HepG2 (cell line): ENCODE results near the gene NT5M. TPM values are rescaled to one million over a fixed set of nuclear protein-coding genes. Genes with fewer than 3 reads are reported as not detected.

Experiments
- ATAC-seq: fragments of 200-7000 bp; cut with Tn5 transposase; 3 replicates; pipeline ENCODE4 v1.9.1; 2020; ENCODE audit warnings: mild to moderate bottlenecking, moderate library complexity
- BruUV-seq: library from RNA; stranded (reverse); fragments of 400-500 nt; replicated peaks from 2 replicates; lab custom pipeline; 2021; lab: Mats Ljungman, UMichigan
- CTCF ChIA-PET: fragments of 300-600 bp; formaldehyde crosslinking; extraction: SDS; loops from one replicate; lab custom pipeline; 2021; ENCODE audit warnings: low total read pairs, inconsistent platforms, low intra/inter-chr PET ratio; lab: Yijun Ruan, JAX
- POLR2A ChIA-PET: fragments of 350-600 bp; sonication (Branson Sonifier 250); formaldehyde crosslinking; loops from one replicate; lab custom pipeline; 2020; ENCODE audit warnings: antibody characterized with exemption, inconsistent platforms; lab: Yijun Ruan, JAX
- DNase-seq: peaks from one replicate; pipeline ENCODE4 v3.0.0-alpha.2; 2015; ENCODE audit warnings: low spot score
- FAIRE-seq: peaks from 3 replicates; lab custom pipeline; 2011; peaks lifted over from hg19 to GRCh38; lab: Jason Lieb, UNC
- H2AFZ ChIP-seq: one replicate; pipeline ENCODE4 v1.6.1; 2011; ENCODE audit warnings: low read length, inconsistent platforms
- H3K27ac ChIP-seq: fragments of 300-600 bp; 3 replicates; pipeline ENCODE4 v1.8.0; 2011; ENCODE audit warnings: mixed run types, mild to moderate bottlenecking, mixed read lengths, low read length, inconsistent platforms; ENCODE audit not compliant: insufficient read depth; ENCODE audit errors: extremely low read length
- H3K27me3 ChIP-seq, 2 experiments: fragments of 200-600 bp in 1 of 2; 2 replicates in 1 of 2; 3 replicates in 1 of 2; pipeline versions ENCODE4 v1.6.0 to v1.8.0; 2011; ENCODE audit warnings: low read length in 2 of 2, mild to moderate bottlenecking in 2 of 2, moderate library complexity in 2 of 2, inconsistent platforms in 1 of 2; ENCODE audit not compliant: insufficient read depth in 2 of 2, control insufficient read depth in 1 of 2
- H3K36me3 ChIP-seq, 2 experiments: fragments of 200-600 bp in 1 of 2; replicated peaks in 1 of 2; 2 replicates in 1 of 2; 3 replicates in 1 of 2; pipeline versions ENCODE4 v1.5.1 to v1.8.0; 2011; ENCODE audit warnings: low read length in 2 of 2, inconsistent platforms in 1 of 2; ENCODE audit not compliant: insufficient read depth in 2 of 2, control insufficient read depth in 1 of 2
- H3K4me1 ChIP-seq: 2 replicates; pipeline ENCODE4 v1.5.1; 2012; ENCODE audit warnings: low read length, inconsistent platforms; ENCODE audit not compliant: insufficient read depth
- H3K4me2 ChIP-seq: 2 replicates; pipeline ENCODE4 v1.6.0; 2011; ENCODE audit warnings: low read depth, low read length, inconsistent platforms
- H3K4me3 ChIP-seq, 3 experiments: fragments of 200-600 bp in 1 of 3; sonication (generic), shearing (Covaris generic) in 1 of 3; replicated peaks in 1 of 3; 2 replicates each; pipeline ENCODE4 v1.5.1; 2011 to 2016; ENCODE audit warnings: low read length in 3 of 3, inconsistent platforms in 2 of 3, low read depth in 2 of 3, mild to moderate bottlenecking in 2 of 3, control low read depth in 1 of 3, mixed read lengths in 1 of 3; ENCODE audit not compliant: insufficient read depth in 1 of 3
- H3K79me2 ChIP-seq: one replicate; pipeline ENCODE4 v1.6.1; 2011; ENCODE audit warnings: low read length, inconsistent platforms; ENCODE audit not compliant: insufficient read depth
- H3K9ac ChIP-seq: 2 replicates; pipeline ENCODE4 v1.6.0; 2011; ENCODE audit warnings: mild to moderate bottlenecking, low read depth, low read length, inconsistent platforms; ENCODE audit not compliant: insufficient read depth
- H3K9me3 ChIP-seq: 2 replicates; pipeline ENCODE4 v1.5.1; 2012; ENCODE audit warnings: mild to moderate bottlenecking, low read length
- H4K20me1 ChIP-seq: 2 replicates; pipeline ENCODE4 v1.6.0; 2011; ENCODE audit warnings: inconsistent platforms, mild to moderate bottlenecking, low read length, moderate library complexity; ENCODE audit not compliant: insufficient read depth
- ARNT ChIP-seq: fragments of 450-650 bp; IDR thresholded peaks from 2 replicates; pipeline ENCODE4 v1.6.1; 2017
- MBD4 ChIP-seq: IDR thresholded peaks from 2 replicates; pipeline ENCODE4 v1.6.1; 2012; ENCODE audit warnings: low read length, inconsistent platforms, borderline replicate concordance
- ZFAT ChIP-seq: sonication (generic); formaldehyde crosslinking; conservative IDR thresholded peaks from 2 replicates; pipeline ENCODE4 v1.8.1; 2023; ENCODE audit warnings: missing genetic modification reagents, inconsistent platforms
- ZMYM3 ChIP-seq: sonication (generic); formaldehyde crosslinking; IDR thresholded peaks from 2 replicates; pipeline ENCODE4 v1.5.1; 2020; ENCODE audit warnings: mild to moderate bottlenecking, missing genetic modification reagents
- ZNF143 ChIP-seq: sonication (generic); formaldehyde crosslinking; IDR thresholded peaks from 2 replicates; pipeline ENCODE4 v1.4.0; 2020; ENCODE audit warnings: missing genetic modification reagents
- ZNF326 ChIP-seq: sonication (generic); formaldehyde crosslinking; IDR thresholded peaks from 2 replicates; pipeline ENCODE4 v1.4.0; 2020; ENCODE audit warnings: missing genetic modification reagents, borderline replicate concordance
- ZNF343 ChIP-seq: sonication (generic); formaldehyde crosslinking; IDR thresholded peaks from 2 replicates; pipeline ENCODE4 v1.4.0; 2020; ENCODE audit warnings: mild to moderate bottlenecking, missing genetic modification reagents
- ZNF589 ChIP-seq: sonication (generic); formaldehyde crosslinking; conservative IDR thresholded peaks from 2 replicates; pipeline ENCODE4 v1.8.0; 2022; ENCODE audit warnings: mild to moderate bottlenecking, moderate library complexity, missing genetic modification reagents
- ZNF883 ChIP-seq: sonication (generic); formaldehyde crosslinking; IDR thresholded peaks from 2 replicates; pipeline ENCODE4 v1.5.1; 2020; ENCODE audit warnings: mild to moderate bottlenecking, missing genetic modification reagents; ENCODE audit errors: not compliant biosample characterization
- ZSCAN22 ChIP-seq: sonication (generic); formaldehyde crosslinking; IDR thresholded peaks from 2 replicates; pipeline ENCODE4 v1.4.0; 2020; ENCODE audit warnings: mild to moderate bottlenecking, missing genetic modification reagents
- WGBS: methylation state at CpG from one replicate; pipeline ENCODE4 v1.1.6; 2017; ENCODE audit warnings: low lambda C conversion rate; 5-methylcytosine and 5-hydroxymethylcytosine counted together
- in situ Hi-C: cut with HindIII; loops from 2 replicates; pipeline ENCODE4 v1.10.0; 2017; ENCODE audit warnings: low pct_unique_long_range_greater_than_20kb; ENCODE audit not compliant: extremely low pct_ligation_motif_present
- intact Hi-C: fragments of 100-400 bp; cut with micrococcal nuclease; formaldehyde crosslinking; loops from one replicate; pipeline ENCODE4 v1.10.0; 2022; ENCODE audit not compliant: unreplicated experiment
- polyA plus RNA-seq, 8 experiments: library from polyadenylated mRNA; depleted of rRNA in 3 of 8; stranded (reverse) in 7 of 8; unstranded in 1 of 8; fragments of >200 nt; fragmentation: Illumina TruSeq in 4 of 8; extraction: Trizol in 4 of 8; gene quantifications; 2 replicates each; pipeline versions ENCODE4 v1.2.1 to v1.2.3, GENCODE V29; 2011 to 2016; ENCODE audit warnings: low read depth in 4 of 8, missing spikeins in 1 of 8, mixed read lengths in 1 of 8; ENCODE audit not compliant: insufficient read depth in 1 of 8
- total RNA-seq, 5 experiments: library from RNA; depleted of rRNA; stranded (reverse); fragments of >200 nt; fragmentation: Illumina TruSeq; extraction: Trizol; gene quantifications; 2 replicates each; pipeline ENCODE4 v1.2.3, GENCODE V29; 2016; ENCODE audit warnings: low read depth in 1 of 5
- TF ChIP-seq, protein P1 (sequence below): sonication (generic); formaldehyde crosslinking; conservative IDR thresholded peaks from 2 replicates; pipeline ENCODE4 v1.4.0; 2020; ENCODE audit warnings: mild to moderate bottlenecking, missing genetic modification reagents, moderate library complexity
- TF ChIP-seq, protein P2 (sequence below): sonication (generic); formaldehyde crosslinking; IDR thresholded peaks from 2 replicates; pipeline ENCODE4 v1.4.0; 2020; ENCODE audit warnings: low read depth, mild to moderate bottlenecking, missing genetic modification reagents
- TF ChIP-seq, protein P3 (sequence below): sonication (generic); formaldehyde crosslinking; conservative IDR thresholded peaks from 2 replicates; pipeline ENCODE4 v1.4.0; 2020; ENCODE audit warnings: missing genetic modification reagents
- TF ChIP-seq, protein P4 (sequence below): sonication (generic); formaldehyde crosslinking; IDR thresholded peaks from 2 replicates; pipeline ENCODE4 v1.4.0; 2020; ENCODE audit warnings: missing genetic modification reagents

NT5M gene
- total and polyA plus RNA-seq, 2 of the 13 experiments (the other 11 are each of a cell fraction or from before 2014, with no cell fraction given) = 0.55 to 0.78 TPM

DNA sequence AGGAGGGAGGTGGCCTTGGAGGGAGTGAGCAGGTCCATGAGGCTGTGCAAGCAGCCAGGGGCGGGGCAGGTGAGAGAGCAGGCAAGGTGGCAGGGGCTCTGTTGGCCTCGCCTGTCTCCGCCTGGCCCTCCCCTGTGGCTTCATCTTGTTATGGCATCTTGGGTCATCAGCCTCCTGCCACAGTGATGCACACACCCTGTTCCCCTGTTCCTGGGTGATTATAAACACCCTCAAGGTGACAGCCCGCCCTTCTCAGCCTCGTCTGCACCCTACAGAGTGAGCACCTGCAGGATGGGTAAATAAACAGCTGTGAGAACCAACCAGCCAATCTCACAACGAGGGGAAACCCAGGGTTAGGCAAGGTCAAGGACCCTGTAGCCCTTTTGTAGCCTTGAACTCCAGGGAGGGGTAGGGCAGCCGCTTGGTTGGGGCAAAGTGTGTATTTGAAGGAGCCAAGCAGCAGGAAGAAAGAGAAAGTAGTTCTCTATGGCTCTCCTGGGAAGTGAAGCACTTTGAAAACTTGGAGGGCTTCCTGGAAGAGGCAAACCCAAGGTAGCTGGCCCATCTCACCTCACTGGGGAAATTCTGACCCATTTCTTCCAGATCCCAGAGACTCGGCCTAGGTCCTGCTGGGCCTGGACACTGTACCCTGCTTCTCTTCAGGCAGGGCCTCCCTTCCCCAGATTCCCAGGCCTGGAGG is 60.6 kb downstream of the NT5M start:
- Histone ChIP-seq H3K4me1 (peaks cover 33% of the 10 kb centered on the region), H3K9me3 (no peaks in the 10 kb centered on the region), H3K36me3 (no peaks in the 10 kb centered on the region), H3K4me3 (peak overlapping the region; percentile 13 to 43 (median 33); a peak in 5 of 6 replicates), H3K9ac (peak overlapping the region; percentile 15; the same call in 1 of the 2 replicates), H4K20me1 (no peaks in the 10 kb centered on the region), H2AFZ (no peak overlapping the region), H3K27ac (no peak overlapping the region), H3K27me3 (no peaks in the 10 kb centered on the region; a peak in 1 of 5 replicates), H3K79me2 (no peaks in the 10 kb centered on the region), H3K4me2 (peak overlapping the region; percentile 74)
- 9% methylated on average over 7 of the region's 8 CpGs for WGBS
- ATAC-seq (peak; percentile 72), DNase-seq (no peak), FAIRE-seq (no peak)
- ChIA-PET POLR2A (interaction anchor here (0.6 to 2.8 kb wide), 6 partner anchors 24 to 133 kb away, joined by 3 to 19 read pairs (median 3); partner anchors contain the start of gene RASD1), CTCF (interaction anchor here (1.3 kb wide), 1 partner anchor 24 kb away, joined by 3 read pairs; no protein-coding TSS in a partner anchor)
- intact Hi-C loops (no loop called here), in situ Hi-C loops (no loop called here)
- no TSS peak for BruUV-seq
- TF ChIP-seq MBD4 (no peak), ZNF589 (CRISPR knock-in tag) (no peak), ZNF143 (CRISPR knock-in tag) (0 out of 2 replicates have a peak, but pooled peaks have one; percentile 8), ZNF343 (no peak), ARNT (no peak), ZFAT (CRISPR knock-in tag) (no peak), ZSCAN22 (CRISPR knock-in tag) (no peak), ZNF326 (CRISPR knock-in tag) (no peak), ZMYM3 (peak; percentile 81), ZNF883 (CRISPR knock-in tag) (no peak)
- TF ChIP-seq, protein P1, sequence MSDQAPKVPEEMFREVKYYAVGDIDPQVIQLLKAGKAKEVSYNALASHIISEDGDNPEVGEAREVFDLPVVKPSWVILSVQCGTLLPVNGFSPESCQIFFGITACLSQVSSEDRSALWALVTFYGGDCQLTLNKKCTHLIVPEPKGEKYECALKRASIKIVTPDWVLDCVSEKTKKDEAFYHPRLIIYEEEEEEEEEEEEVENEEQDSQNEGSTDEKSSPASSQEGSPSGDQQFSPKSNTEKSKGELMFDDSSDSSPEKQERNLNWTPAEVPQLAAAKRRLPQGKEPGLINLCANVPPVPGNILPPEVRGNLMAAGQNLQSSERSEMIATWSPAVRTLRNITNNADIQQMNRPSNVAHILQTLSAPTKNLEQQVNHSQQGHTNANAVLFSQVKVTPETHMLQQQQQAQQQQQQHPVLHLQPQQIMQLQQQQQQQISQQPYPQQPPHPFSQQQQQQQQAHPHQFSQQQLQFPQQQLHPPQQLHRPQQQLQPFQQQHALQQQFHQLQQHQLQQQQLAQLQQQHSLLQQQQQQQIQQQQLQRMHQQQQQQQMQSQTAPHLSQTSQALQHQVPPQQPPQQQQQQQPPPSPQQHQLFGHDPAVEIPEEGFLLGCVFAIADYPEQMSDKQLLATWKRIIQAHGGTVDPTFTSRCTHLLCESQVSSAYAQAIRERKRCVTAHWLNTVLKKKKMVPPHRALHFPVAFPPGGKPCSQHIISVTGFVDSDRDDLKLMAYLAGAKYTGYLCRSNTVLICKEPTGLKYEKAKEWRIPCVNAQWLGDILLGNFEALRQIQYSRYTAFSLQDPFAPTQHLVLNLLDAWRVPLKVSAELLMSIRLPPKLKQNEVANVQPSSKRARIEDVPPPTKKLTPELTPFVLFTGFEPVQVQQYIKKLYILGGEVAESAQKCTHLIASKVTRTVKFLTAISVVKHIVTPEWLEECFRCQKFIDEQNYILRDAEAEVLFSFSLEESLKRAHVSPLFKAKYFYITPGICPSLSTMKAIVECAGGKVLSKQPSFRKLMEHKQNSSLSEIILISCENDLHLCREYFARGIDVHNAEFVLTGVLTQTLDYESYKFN (CRISPR knock-in tag) = 0 out of 2 replicates have a peak, but pooled peaks have one; percentile 17
- TF ChIP-seq, protein P2, sequence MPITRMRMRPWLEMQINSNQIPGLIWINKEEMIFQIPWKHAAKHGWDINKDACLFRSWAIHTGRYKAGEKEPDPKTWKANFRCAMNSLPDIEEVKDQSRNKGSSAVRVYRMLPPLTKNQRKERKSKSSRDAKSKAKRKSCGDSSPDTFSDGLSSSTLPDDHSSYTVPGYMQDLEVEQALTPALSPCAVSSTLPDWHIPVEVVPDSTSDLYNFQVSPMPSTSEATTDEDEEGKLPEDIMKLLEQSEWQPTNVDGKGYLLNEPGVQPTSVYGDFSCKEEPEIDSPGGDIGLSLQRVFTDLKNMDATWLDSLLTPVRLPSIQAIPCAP = no peak
- TF ChIP-seq, protein P3, sequence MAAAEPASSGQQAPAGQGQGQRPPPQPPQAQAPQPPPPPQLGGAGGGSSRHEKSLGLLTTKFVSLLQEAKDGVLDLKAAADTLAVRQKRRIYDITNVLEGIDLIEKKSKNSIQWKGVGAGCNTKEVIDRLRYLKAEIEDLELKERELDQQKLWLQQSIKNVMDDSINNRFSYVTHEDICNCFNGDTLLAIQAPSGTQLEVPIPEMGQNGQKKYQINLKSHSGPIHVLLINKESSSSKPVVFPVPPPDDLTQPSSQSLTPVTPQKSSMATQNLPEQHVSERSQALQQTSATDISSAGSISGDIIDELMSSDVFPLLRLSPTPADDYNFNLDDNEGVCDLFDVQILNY (CRISPR knock-in tag) = no peak
- TF ChIP-seq, protein P4, sequence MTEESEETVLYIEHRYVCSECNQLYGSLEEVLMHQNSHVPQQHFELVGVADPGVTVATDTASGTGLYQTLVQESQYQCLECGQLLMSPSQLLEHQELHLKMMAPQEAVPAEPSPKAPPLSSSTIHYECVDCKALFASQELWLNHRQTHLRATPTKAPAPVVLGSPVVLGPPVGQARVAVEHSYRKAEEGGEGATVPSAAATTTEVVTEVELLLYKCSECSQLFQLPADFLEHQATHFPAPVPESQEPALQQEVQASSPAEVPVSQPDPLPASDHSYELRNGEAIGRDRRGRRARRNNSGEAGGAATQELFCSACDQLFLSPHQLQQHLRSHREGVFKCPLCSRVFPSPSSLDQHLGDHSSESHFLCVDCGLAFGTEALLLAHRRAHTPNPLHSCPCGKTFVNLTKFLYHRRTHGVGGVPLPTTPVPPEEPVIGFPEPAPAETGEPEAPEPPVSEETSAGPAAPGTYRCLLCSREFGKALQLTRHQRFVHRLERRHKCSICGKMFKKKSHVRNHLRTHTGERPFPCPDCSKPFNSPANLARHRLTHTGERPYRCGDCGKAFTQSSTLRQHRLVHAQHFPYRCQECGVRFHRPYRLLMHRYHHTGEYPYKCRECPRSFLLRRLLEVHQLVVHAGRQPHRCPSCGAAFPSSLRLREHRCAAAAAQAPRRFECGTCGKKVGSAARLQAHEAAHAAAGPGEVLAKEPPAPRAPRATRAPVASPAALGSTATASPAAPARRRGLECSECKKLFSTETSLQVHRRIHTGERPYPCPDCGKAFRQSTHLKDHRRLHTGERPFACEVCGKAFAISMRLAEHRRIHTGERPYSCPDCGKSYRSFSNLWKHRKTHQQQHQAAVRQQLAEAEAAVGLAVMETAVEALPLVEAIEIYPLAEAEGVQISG (CRISPR knock-in tag) = no peak
